Non-pigmented ciliary epithelial cell (primary cell): ENCODE data around the gene ATAD3C.
"Not testable (repeated sequence)": the region's sequence is repeated elsewhere in the genome, so short reads cannot be mapped to it uniquely, and the experiment has no call there.

ENCODE experiments used
- DNase-seq: peaks from one replicate; pipeline ENCODE4 v3.0.0-alpha.2; 2010; ENCODE audit warnings: low read depth

ATAD3C gene

DNA sequence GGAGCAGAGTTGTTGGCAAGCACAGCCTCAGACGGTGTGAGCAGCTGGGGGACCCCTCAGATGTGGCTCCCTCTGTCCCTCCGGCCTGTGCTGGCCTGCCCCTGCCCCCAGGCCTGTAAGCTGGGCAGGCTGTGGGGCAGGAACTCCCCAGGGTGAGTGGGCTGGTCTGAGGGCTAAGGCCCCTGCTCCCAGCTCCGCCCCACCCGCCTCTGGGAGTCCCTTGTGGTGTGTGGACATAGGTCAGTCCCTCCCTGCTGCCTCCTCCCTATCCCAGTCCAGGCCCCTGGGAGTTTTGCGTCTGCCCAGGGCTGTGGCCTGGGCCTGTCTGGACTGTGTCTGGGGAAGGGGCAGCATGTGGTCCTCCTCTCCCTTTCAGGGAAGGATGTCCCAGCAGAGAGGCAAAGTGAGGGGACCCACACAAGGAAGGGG, 17.6 kb upstream of the ATAD3C start:
- DNase-seq = no peak

GRCh38 chr1:1432274-1432950, 17.1 kb upstream of the ATAD3C start:
- DNase-seq = no peak

DNA sequence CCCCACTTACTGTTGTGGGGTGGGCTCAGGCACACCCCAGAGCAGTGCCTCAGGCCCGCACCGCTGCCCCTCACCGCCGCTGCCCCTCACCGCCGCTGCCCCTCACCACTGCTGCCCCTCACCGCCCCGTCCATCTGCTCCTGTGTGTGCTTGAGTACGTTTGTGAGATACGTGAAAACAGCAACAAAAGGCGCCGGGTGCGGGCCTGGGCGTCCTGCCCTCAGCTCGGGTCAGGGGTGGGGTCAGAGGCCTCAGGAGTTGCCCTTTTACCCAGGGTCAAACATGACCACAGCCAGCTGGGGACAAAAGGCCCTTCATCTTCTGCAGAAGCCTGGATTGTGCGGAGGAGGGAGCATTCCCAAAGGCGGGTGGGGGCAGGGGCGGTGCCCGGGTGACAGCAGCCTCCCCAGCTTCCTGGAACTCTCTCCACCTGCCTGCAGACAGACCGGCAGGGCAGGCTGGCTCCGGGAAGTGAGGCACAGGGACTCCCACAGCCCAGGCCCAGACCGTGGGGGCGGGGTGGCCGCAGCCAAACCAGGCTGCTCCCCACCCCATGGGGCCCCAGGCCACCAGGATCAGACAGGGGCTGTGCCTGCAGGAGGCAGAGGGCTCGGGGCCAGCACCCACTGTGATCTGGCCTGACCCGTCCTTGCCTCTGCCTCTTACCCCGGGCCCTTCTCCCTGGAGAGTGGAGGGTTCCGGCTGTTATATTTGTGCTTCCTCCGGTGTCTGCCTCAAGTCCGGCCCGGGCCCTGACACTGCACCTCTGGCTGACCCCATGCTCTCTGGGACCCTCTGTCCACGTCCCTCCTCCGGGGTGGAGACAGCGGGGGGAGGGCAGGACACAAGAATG, 16.3 kb upstream of the ATAD3C start:
- no peak for DNase-seq

DNA sequence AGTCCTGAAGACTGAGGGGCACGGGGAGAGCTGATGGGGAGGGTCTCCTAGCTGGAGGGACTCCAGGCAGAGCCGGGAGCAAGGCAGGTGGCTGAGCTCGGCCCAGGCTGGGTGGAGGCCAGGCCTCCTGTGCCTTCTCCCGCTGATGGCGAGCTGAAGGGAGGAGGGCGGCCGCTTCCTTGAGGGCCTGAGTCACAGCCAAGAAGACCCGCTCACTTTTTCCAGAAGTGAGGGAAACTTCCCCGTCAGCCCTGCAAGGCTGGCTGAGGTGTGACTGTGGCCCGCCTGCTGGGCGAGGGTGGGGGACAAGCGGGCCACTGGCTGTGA, 15.7 kb upstream of the ATAD3C start:
- DNase-seq = no peak

- no peak for DNase-seq
Observed at GRCh38 chr1:1434131-1434823, 15.2 kb upstream of the ATAD3C start.

DNA sequence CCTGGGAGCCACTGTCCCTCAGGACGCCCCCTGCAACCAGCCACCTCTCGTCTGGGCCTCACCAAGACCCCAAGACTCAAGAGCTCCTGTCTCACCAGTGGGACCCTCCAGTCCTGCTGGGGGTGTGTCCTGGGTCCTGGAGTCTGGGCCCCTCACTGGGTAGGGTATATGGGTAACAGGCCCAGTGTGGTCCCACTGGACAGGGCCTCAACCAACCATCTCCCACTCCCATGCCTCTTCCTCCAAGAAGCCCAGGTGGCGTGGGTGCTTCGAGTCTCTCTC, 14.7 kb upstream of the ATAD3C start:
- no peak for DNase-seq

- no peak for DNase-seq
Observed at GRCh38 chr1:1435106-1435903, 14.2 kb upstream of the ATAD3C start, which contains the start of gene VWA1. TSS of gene VWA1 (plus strand) at chr1:1435690. CDS start at chr1:1435749, 59 bp downstream.

DNA sequence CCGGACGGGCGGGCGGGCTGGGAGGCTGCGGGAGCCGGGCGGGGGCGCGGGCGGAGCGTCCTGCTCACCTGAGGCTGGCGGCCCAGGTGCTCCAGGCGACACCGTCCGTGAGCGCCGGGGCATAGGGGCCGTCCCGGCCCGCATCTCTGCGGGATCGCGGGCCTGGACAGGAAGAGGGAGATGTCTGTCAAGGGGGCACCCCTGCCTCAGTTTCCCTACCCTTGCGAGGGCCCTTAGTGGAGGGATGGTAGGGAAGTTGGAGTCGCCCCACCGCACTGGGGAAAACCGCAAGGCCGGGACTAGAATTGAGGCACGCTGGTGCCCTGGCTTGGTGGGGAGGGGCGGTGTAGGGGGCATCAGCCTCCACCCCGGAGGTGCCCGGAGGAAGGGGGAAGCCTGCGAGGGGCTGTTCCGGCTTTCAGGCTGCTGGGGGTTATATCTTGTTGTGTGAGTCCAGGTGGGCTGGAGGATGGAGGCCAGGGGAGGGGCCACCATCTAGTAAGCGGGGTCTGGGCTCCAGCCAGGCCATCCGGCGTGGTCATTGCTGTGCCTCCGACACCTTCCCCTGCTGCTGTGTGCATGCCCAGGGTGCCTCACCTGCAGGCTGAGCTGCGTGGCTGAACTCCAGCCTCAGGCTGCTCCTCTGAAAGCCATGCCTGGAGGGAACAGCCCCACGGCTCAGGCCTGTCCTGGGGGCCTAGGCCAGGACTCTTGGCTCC, 13.4 kb upstream of the ATAD3C start:
- no peak for DNase-seq

DNA sequence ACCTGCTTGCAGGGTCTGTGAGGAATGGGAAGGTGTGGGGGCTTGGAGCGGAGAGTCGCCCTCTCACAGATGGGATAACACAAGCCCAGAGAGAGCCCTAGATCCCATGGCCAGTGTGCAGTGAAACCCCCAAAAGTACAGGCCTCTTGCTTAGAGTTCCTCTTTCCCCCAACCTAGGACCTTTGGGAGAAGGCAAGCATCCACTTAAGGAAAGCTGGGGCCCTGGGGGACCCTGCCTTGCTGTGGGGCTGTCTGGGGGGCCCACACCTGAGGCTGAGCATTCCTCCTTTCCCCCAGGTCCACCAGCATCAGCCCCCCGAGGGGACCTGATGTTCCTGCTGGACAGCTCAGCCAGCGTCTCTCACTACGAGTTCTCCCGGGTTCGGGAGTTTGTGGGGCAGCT, 12.9 kb upstream of the ATAD3C start:
- no peak for DNase-seq

- DNase-seq = no peak
Observed at GRCh38 chr1:1437033-1437903, 12.2 kb upstream of the ATAD3C start.

- no peak for DNase-seq
Observed at GRCh38 chr1:1437904-1438376, 11.5 kb upstream of the ATAD3C start.

DNA sequence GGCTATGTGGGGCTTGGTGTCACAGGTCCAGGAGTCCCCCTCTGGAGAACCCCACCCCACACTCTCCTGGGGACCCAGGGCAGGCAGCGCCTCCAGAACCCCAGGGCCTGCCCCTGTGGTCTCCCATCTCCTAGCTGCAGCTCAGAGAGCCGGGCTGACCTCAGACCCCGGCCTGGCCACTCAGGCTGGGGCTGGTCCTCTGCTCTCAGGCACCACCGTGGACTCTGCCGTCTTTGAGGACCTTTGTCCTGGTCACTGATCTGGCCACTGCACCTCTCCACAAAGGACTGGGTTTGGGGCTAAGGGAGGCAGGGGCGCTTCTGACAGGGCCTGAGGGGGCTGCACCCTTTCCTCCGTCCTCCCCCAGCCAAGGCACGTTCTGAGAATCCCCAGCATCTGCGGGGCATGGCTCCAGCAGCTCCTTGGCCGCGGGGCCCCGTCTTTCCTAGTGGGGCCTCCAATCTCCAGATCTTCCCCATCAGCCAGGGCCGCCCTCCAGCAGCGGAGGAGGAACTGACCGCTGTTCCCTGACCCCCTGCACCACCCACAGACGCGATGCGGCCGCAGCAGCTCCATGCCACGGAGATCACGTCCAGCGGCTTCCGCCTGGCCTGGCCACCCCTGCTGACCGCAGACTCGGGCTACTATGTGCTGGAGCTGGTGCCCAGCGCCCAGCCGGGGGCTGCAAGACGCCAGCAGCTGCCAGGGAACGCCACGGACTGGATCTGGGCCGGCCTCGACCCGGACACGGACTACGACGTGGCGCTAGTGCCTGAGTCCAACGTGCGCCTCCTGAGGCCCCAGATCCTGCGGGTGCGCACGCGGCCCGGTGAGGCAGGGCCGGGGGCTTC, 10.7 kb upstream of the ATAD3C start:
- no peak for DNase-seq

DNA sequence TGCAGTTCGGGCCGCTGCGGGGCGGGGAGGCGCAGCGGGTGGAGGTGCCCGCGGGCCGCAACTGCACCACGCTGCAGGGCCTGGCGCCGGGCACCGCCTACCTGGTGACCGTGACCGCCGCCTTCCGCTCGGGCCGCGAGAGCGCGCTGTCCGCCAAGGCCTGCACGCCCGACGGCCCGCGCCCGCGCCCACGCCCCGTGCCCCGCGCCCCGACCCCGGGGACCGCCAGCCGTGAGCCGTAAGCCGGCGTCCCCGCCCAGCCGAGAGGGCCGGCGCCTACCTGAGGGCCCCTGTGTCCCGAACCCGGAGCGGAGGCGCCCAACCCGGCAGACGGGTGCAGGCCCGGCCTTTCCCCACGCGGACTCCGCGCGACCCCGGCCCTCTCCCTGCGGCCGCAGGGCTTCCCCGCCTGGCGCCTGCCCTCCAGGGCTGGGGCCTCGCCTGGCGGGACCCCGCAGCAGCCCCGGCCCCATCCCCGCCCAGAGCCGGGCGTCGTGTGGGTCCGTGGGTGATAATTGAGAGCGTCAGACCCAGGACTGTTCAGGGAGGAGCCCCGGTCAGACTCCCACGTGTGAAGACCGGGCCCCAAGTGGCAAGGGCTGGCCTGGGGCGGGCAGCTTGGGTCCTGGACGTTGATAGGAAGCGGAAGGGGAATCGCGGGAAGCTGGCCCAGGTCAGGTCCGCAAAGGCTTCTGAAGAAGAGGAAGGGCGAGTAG, 9.8 kb upstream of the ATAD3C start:
- DNase-seq = no peak

- no peak for DNase-seq
Observed at GRCh38 chr1:1440262-1441001, 9.1 kb upstream of the ATAD3C start.

DNA sequence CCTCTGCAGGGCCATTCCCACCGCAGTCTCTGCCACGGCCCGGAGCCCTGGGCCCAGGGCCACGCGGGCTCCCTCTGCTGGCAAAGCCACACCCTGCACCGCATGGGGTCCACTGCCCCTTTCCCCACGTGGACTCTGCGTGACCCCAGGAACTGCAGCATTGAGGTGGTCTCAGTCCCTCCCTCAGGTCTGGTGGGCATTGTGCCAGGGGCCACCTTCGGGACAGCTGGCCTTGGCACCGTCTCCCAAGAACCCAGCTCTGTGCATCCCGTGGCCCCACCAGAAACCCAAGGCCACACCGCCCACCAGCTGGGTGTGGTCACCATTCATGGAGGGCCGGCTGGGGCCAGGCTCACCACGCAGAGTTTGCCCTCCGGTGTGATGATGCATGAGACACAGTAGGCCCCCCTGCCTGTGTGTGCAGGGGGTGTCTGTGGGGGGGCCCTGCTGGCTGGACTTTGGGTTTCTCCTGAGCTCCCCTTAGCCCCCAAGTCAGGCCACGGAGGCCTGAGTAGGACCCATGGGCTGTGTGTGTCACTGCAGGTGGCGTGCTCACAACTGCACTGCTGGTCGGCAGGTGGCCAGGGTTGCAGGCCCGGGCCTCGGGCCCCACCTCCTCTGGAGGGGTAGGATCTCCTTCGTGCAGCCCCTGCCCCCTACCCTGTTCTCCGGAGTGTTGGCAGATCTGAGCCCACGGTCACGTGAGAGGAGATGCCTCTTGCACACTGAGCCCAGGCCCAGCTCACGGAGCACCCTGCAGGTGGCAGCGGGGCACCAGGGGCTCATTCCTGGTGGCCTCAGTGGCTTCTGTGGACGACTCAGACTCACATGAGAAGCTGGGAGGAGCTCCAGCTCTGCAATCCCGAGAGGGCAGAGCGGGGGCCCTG, 8.2 kb upstream of the ATAD3C start:
- DNase-seq = no peak

- no peak for DNase-seq
Observed at GRCh38 chr1:1442069-1442770, 7.3 kb upstream of the ATAD3C start.

GRCh38 chr1:1446631-1447030, 2.9 kb upstream of the ATAD3C start:
- not testable (repeated sequence) for DNase-seq
